B cell (primary cell): ENCODE data around the gene PKM. TPM values are rescaled to one million over a fixed set of nuclear protein-coding genes. Genes with fewer than 3 reads are reported as not detected.

Source experiments
- ATAC-seq: fragments of 200-7000 bp; cut with Tn5 transposase; one replicate; pipeline ENCODE4 v1.10.0; 2021; ENCODE audit warnings: low read depth, mild to moderate bottlenecking, moderate number of reproducible peaks, moderate library complexity
- CTCF ChIA-PET: fragments of 350-600 bp; sonication (Branson Sonifier 250); formaldehyde crosslinking; loops from one replicate; lab custom pipeline; 2021; ENCODE audit warnings: antibody characterized with exemption, inconsistent platforms; lab: Charles Lee
- POLR2A ChIA-PET: fragments of 350-600 bp; sonication (Branson Sonifier 250); formaldehyde crosslinking; loops from one replicate; lab custom pipeline; 2021; ENCODE audit warnings: antibody characterized with exemption; lab: Charles Lee
- DNase-seq: peaks from one replicate; pipeline ENCODE4 v3.0.0; 2013
- H2AFZ ChIP-seq: 2 replicates; pipeline ENCODE4 v1.6.1; 2012; ENCODE audit warnings: mild to moderate bottlenecking, low read depth, low read length; ENCODE audit not compliant: insufficient read depth, poor library complexity, severe bottlenecking
- H3K27ac ChIP-seq, 2 donors: 1 replicate in 1 of 2; 2 replicates in 1 of 2; pipeline ENCODE4 v1.5.1; 2012 to 2013; ENCODE audit warnings: low read length in 2 of 2, mild to moderate bottlenecking in 2 of 2, moderate library complexity in 1 of 2
- H3K27me3 ChIP-seq, 4 experiments: fragments of 200-600 bp in 1 of 4; sonication (generic) in 1 of 4; replicated peaks in 1 of 4; 1 replicate in 2 of 4; 2 replicates in 2 of 4; pipeline versions ENCODE4 v1.6.1 to v1.7.0; 2013 to 2016; ENCODE audit warnings: low read length in 3 of 4, mild to moderate bottlenecking in 2 of 4, mixed read lengths in 1 of 4, moderate library complexity in 1 of 4; ENCODE audit not compliant: insufficient read depth in 4 of 4, control insufficient read depth in 3 of 4; ENCODE audit errors: control extremely low read depth in 1 of 4
- H3K36me3 ChIP-seq, 2 experiments: replicated peaks in 1 of 2; 1 replicate in 1 of 2; 2 replicates in 1 of 2; pipeline versions ENCODE4 v1.6.1 to v1.7.1; 2013; ENCODE audit warnings: low read length in 1 of 2; ENCODE audit not compliant: insufficient read depth in 2 of 2, control insufficient read depth in 1 of 2; ENCODE audit errors: control extremely low read depth in 1 of 2, extremely low read depth in 1 of 2
- H3K4me1 ChIP-seq, 2 donors: fragments of 200-600 bp in 1 of 2; sonication (generic) in 1 of 2; 1 replicate in 1 of 2; 2 replicates in 1 of 2; pipeline versions ENCODE4 v1.5.1 to v1.6.1; 2013 to 2017; ENCODE audit warnings: low read length in 2 of 2; ENCODE audit not compliant: control insufficient read depth in 2 of 2, insufficient read depth in 2 of 2
- H3K4me2 ChIP-seq: replicated peaks from 2 replicates; pipeline ENCODE3; 2012; ENCODE audit warnings: mild to moderate bottlenecking, low read depth, low read length; ENCODE audit not compliant: poor library complexity, severe bottlenecking
- H3K4me3 ChIP-seq, 5 experiments: fragments of 200-600 bp in 1 of 5; sonication (generic) in 1 of 5; 1 replicate in 3 of 5; 2 replicates in 2 of 5; pipeline versions ENCODE4 v1.5.1 to v1.7.0; 2011 to 2016; ENCODE audit warnings: low read length in 4 of 5, mild to moderate bottlenecking in 4 of 5, low read depth in 2 of 5, control low read depth in 1 of 5, moderate library complexity in 1 of 5; ENCODE audit not compliant: insufficient read depth in 1 of 5; ENCODE audit errors: control extremely low read depth in 1 of 5, extremely low read depth in 1 of 5
- H3K79me2 ChIP-seq: fragments of 200-600 bp; sonication (generic); one replicate; pipeline ENCODE4 v1.6.0; 2016; ENCODE audit warnings: low read length; ENCODE audit not compliant: control insufficient read depth, insufficient read depth
- H3K9ac ChIP-seq: fragments of 200-600 bp; sonication (generic); 2 replicates; pipeline ENCODE4 v1.6.1; 2017; ENCODE audit warnings: mild to moderate bottlenecking, low read length, moderate library complexity
- H3K9me3 ChIP-seq, 3 donors: one replicate each; pipeline versions ENCODE4 v1.6.1 to v1.7.1; 2013; ENCODE audit warnings: low read length in 2 of 3; ENCODE audit not compliant: control insufficient read depth in 2 of 3, insufficient read depth in 1 of 3; ENCODE audit errors: control extremely low read depth in 1 of 3
- H4K20me1 ChIP-seq: 2 replicates; pipeline ENCODE4 v1.6.0; 2012; ENCODE audit warnings: mild to moderate bottlenecking, low read length; ENCODE audit not compliant: insufficient read depth, control insufficient read depth, poor library complexity, severe bottlenecking
- H3K27ac Mint-ChIP-seq: one replicate; pipeline ENCODE4 v1.8.0; 2021; ENCODE audit warnings: mixed read lengths
- H3K27me3 Mint-ChIP-seq: one replicate; pipeline ENCODE4 v1.8.0; 2021; ENCODE audit warnings: mixed read lengths
- H3K4me1 Mint-ChIP-seq: one replicate; pipeline ENCODE4 v1.8.0; 2021; ENCODE audit warnings: mixed read lengths
- H3K4me3 Mint-ChIP-seq: one replicate; pipeline ENCODE4 v1.8.0; 2021; ENCODE audit warnings: mixed read lengths
- H3K9me3 Mint-ChIP-seq: one replicate; pipeline ENCODE4 v1.8.0; 2022; ENCODE audit warnings: mixed read lengths; ENCODE audit not compliant: insufficient read depth
- CTCF ChIP-seq: fragments of 200-600 bp; IDR thresholded peaks from one replicate; pipeline ENCODE4 v1.8.0; 2022; ENCODE audit warnings: antibody characterized with exemption, mild to moderate bottlenecking
- EZH2 ChIP-seq: IDR thresholded peaks from 2 replicates; pipeline ENCODE4 v1.6.1; 2012; ENCODE audit warnings: borderline replicate concordance, low read depth, mild to moderate bottlenecking, moderate library complexity, low read length; ENCODE audit not compliant: insufficient read depth, poor library complexity, severe bottlenecking
- WGBS: methylation state at CpG from one replicate; pipeline ENCODE4 v1.1.5; 2013; ENCODE audit warnings: missing lambda C conversion rate; ENCODE audit not compliant: insufficient coverage; 5-methylcytosine and 5-hydroxymethylcytosine counted together
- intact Hi-C: fragments of 100-400 bp; cut with micrococcal nuclease; formaldehyde crosslinking; loops from one replicate; pipeline ENCODE4 v1.10.0; 2022
- polyA plus RNA-seq: library from polyadenylated mRNA; depleted of rRNA; stranded (reverse); fragments of >200 nt; gene quantifications from 2 replicates; pipeline ENCODE4 v1.2.3, GENCODE V29; 2012
- total RNA-seq, 2 donors: library from RNA; stranded (reverse); fragments of 120-200 nt in 1 of 2; gene quantifications; 1 replicate in 1 of 2; 2 replicates in 1 of 2; pipeline versions ENCODE4 v1.2.3 to v1.2.4, GENCODE V29; 2013 to 2022

Gene PKM
- total and polyA plus RNA-seq, 2 donors (not counting 1 experiment from before 2014, with no cell fraction given), result 179 to 323 TPM

GRCh38 chr15:72236381-72237003, 5.5 kb upstream of the PKM start:
- Histone ChIP-seq H3K79me2 (no peaks in the 10 kb centered on the region), H3K9me3 (no peaks in the 10 kb centered on the region), H3K4me3 (no peak overlapping the region), H3K27me3 (no peaks in the 10 kb centered on the region), H3K27ac (no peak overlapping the region), H3K4me2 (no peak overlapping the region), H3K4me1 (peaks cover 7% of the 10 kb centered on the region in 2 donors), H2AFZ (no peak overlapping the region), H3K36me3 (peaks cover 0 to 12% of the 10 kb centered on the region in 2 experiments), H4K20me1 (no peaks in the 10 kb centered on the region), H3K9ac (no peak overlapping the region)
- ATAC-seq, result no peak
- DNase-seq, result no peak
- Mint-ChIP-seq H3K27ac (no peak overlapping the region), H3K9me3 (no peaks in the 10 kb centered on the region), H3K4me1 (peaks cover 9% of the 10 kb centered on the region), H3K4me3 (no peak overlapping the region), H3K27me3 (no peaks in the 10 kb centered on the region)
- no peak for TF ChIP-seq CTCF
- TF ChIP-seq EZH2, result no peak
- ChIA-PET POLR2A (no interaction called here), CTCF (no interaction called here)
- intact Hi-C loops, result no loop called here
- WGBS, result 92% methylated on average over 2 of the region's 2 CpGs

DNA sequence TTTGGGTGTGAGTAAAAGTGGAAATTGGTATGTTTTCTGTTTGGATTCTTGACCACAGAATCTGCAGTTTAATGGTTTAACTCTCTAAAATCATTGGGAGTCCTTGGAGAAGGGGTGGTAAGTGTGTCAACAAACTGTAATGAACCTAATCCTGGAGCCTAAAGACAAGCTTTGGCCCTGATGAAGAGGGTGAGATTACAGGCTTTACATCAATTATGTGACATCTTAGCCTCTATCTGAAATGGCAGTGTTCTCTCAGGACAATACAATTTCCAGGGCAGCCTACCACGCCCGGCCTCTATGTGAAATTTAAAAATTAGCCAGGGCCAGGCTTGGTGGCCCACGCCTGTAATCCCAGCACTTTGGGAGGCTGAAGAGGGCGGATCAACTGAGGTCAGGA, 4.3 kb upstream of the PKM start:
- POLR2A ChIA-PET, result no interaction called here
- 94% methylated on average over 4 of the region's 4 CpGs for WGBS
- H3K9me3 Mint-ChIP-seq, result no peaks in the 10 kb centered on the region
- Histone ChIP-seq H3K79me2 (peaks cover 4% of the 10 kb centered on the region), H3K4me1 (peaks cover 7 to 9% of the 10 kb centered on the region in 2 donors), H3K27ac (no peak overlapping the region), H3K4me2 (no peak overlapping the region), H3K27me3 (no peaks in the 10 kb centered on the region), H3K36me3 (no peaks in the 10 kb centered on the region), H2AFZ (no peak overlapping the region), H4K20me1 (peaks cover 8% of the 10 kb centered on the region), H3K4me3 (no peak overlapping the region), H3K9ac (no peak overlapping the region), H3K9me3 (no peaks in the 10 kb centered on the region)
- H3K27ac Mint-ChIP-seq, result no peak overlapping the region
- no peaks in the 10 kb centered on the region for H3K27me3 Mint-ChIP-seq
- TF ChIP-seq EZH2 (no peak), CTCF (no peak)
- no peak overlapping the region for H3K4me3 Mint-ChIP-seq
- H3K4me1 Mint-ChIP-seq, result peaks cover 10% of the 10 kb centered on the region
- no peak for ATAC-seq
- DNase-seq, result no peak
- CTCF ChIA-PET, result no interaction called here
- intact Hi-C loops, result no loop called here
